NOMO-1 treated with DMSO at 0.1 percent for 48 hours (cell line): ENCODE data around the gene CYP17A1.

Experiments used
- DNase-seq: peaks from one replicate; lab custom pipeline; 2025; ENCODE audit not compliant: unreplicated experiment; lab: John Stamatoyannopoulos, UW

Gene CYP17A1

DNA sequence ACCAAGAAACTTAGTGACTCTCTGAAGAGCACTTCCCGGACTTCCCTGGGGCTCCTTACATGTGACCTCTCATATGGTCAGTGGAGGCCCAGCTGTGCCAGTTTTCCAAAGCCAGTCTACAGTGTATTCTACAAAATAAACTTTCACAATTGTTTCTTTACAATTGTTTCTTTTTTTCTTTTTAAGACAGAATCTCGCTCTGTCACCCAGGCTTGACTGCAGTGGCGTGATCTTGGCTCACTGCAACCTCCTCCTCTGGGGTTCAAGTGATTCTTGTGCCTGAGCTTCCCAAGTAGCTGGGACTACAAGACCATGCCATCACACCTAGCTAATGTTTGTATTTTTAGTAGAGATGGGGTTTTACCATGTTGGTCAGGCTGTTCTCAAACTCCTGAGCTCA, 25.9 kb downstream of the CYP17A1 start:
- DNase-seq: no peak

DNA sequence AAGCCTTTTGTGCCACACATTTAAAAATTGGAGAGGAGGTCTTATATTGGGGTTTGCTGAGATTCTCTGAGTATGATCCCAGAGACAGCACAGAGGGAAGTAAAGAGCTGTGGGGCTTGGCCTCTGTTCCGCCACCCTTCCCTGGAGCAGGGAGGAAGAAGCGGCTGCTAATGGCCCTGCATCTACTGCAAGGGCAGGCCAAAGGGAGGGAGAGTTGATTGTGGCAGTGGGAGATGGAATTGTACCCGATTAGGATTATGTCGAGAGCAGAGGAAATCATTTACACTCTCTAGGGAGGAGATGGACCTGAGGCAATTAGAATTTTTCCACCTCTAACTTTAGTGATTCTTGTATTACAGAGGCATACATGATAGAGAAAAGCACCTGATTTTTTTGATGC, 28.8 kb downstream of the CYP17A1 start:
- DNase-seq: no peak

DNA sequence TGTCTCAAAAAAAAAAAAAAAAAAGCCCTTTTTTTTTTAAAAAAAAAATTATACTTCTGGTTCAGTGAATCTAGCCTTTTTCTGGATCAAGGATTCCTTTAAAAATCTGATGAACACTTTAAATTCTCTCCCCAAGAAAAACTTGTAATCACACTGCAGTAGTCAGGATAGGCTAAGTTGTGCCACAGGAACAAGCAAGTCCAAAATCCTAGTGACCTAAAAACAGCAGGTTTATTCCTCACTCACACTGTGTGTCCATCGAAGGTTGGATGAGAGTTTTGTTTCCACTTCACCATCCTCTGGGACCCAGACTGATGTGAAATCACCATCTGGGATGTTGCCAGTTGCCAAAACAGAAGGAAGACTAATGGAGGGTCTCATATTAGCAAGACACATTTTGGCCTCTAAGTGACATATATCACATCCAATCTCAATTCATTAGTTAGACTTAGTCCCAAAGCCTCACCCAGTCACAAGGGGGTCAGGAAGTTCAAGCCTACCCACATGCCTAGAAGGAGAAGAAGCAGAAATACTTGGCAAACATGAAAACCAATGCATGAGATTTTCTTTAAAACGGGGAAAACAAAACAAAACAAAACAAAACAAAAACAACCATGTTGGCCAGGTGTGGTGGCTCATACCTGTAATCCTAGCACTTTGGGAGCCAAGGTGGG, 32.7 kb downstream of the CYP17A1 start:
- no peak for DNase-seq

DNA sequence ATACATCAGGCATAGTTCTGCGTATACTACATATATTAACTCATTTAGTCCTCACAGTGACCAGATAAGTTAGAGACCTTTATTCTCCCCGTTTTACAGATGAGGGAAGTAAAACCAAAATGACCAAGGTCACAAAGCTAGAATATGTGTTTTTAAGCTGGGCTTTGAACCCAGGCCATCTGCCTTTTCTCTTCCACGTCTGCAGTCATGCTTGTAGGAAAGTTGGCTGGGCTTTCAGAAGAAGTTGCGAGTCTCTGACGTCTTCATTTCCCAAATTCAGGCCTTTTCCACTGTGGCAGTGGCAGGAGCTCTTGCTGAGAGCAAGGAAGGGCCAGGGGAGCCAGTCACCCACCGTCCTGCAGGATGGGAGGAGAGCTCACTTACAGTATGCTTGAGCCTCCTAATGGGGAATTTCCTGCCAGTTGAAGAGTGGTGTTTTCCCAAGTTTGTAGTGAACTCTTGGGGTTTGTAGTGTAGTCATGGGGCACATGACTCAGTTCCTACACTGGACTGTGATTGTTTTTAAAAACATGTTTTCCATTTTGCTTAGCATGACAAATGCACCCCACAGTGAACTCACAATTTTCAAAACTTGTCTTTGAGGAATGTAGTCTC, 34.2 kb downstream of the CYP17A1 start:
- no peak for DNase-seq

DNA sequence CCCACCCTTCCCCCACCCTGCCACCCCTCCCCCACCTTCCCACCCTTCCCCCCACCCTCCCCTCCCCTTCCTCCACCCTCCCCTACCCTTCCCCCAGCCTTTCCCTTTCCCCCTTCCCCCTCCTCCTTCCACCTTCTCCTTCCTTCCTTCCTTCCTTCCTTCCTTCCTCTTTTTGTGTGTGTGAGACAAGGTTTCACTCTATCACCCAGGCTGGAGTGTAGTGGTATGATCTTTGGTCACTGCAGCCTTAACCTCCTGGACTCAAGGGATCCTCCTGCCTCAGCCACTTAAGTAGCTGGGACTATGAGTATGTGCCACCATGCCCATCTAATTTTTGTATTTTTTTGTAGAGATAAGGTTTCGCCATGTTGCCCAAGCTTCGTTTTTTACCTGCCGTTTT, 35.2 kb downstream of the CYP17A1 start:
- peak; percentile 49 for DNase-seq

DNA sequence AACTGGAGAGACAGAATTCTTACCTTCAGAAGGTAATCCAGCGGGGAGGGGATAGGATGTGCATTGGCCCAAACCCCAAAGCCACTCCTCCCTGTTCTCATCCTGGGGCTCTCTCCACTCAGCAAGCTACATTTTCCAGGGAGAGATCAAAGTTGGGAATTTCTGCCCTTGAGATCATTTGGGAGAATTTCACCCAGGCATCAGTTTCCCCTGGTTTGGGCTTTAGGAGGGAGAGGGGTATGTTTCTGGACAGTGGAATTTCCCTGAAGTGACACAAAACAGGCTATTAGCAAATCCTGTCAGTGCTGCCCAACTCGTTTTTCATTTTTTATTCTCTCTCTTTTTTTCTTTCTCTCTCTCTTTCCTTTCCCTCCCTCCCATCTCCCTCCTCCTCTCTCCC, 35.7 kb downstream of the CYP17A1 start:
- DNase-seq: no peak

DNA sequence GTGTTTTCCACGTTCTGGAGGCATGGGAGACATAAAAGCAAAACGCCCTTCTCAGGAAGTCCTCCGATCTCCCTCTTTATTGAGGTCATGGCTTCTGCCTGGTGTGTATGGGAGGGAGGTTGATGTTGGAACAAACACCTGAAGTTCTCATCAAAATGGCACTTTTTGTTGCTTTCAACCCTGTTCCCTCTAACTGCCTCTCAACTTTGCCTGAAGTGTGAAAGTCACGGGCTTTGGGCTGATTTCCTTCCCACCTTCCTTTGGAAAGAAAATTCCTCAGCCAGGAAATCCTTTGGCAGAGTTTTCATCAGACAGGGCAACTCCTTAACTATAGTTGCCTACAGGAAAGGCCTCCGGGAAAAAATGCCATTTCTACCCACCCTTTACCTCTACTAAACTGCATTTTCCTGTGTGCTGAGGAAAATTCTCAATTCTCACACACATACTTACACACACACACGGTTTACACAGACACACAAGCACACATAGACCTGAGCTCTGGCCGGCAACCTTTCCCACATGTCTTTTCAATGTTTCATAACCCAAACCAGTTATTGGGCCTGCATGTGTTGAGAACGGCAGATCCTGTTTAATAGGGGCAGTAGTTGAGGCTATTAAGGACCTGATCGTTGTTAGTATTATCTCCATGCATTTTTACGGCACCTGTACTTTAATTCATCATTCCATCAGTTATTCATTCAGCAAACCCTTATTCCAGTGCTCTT, 36.4 kb downstream of the CYP17A1 start:
- no peak for DNase-seq

DNA sequence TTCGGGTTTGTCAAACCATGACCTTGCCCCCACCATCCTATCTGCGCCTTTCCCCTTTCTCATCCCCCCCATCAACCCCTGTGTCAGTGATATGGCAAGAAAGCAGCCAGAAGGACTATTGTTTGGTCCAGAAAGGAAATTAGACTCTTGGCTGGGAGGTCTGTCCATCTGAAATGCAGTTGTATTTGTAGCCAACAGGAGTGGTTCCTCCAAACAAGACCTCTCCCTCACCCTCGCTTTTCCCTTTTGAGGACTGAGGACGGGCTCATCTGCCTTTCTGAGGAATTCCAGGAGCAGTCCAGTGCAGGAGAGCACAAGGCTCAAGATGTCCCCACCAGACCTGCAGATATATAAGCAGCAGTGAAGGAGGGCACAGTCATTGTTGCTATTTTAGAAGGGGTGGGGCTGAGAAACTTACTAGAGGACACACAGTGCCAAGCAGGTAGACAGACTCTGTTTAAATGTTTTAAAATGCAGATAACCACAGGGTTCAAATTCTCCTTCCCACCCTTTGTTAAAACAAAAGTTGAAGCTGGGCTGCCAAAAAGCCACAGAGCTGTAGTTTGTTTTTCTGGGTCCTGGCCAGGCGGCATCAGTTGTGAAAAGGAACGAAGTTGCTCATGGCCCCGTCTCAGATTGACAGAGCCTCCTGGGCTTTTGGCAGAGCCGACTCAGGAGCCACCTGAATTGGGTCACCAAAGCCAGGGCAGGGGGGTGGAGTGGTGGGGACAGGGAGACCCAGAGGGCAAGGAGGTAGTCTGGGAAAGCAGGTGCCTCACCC, 37.3 kb downstream of the CYP17A1 start:
- DNase-seq: no peak

DNA sequence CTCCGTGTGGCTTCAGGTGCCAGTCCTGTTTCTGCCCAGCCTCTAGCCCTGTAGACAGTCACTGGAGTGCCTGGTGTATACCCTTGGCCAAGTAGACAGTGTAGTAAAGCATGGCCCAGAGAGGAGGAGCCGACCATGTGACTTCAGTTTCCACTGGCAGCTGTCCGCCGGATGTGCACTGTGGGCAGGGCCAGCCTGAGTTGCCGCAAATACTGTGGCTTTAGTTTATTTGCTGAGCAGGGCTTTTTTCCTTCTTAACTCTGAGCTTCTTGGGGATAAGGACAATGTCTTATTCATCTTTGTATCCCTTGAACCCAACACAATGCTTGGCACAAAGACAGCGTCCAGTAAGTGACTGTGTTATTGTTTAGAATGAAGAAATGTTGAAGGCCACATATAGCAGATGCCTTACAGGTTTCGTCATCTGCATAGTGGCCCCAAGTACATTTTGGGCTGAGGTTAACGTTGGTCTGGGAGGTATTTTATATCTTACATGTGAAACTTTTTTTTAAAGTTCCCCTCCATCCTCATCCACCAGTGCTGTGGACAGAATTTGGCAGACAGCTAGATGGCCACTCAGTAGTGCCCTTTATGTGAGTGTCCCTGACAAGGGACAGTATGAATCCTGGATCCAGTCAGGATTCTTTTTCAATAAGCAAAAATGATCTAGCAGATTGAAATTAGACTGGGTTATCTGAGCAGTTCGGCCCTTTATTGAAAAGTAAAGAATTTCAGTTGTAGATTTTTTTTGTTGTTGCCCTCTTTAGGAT, 40.6 kb downstream of the CYP17A1 start:
- DNase-seq: peak; percentile 94

DNA sequence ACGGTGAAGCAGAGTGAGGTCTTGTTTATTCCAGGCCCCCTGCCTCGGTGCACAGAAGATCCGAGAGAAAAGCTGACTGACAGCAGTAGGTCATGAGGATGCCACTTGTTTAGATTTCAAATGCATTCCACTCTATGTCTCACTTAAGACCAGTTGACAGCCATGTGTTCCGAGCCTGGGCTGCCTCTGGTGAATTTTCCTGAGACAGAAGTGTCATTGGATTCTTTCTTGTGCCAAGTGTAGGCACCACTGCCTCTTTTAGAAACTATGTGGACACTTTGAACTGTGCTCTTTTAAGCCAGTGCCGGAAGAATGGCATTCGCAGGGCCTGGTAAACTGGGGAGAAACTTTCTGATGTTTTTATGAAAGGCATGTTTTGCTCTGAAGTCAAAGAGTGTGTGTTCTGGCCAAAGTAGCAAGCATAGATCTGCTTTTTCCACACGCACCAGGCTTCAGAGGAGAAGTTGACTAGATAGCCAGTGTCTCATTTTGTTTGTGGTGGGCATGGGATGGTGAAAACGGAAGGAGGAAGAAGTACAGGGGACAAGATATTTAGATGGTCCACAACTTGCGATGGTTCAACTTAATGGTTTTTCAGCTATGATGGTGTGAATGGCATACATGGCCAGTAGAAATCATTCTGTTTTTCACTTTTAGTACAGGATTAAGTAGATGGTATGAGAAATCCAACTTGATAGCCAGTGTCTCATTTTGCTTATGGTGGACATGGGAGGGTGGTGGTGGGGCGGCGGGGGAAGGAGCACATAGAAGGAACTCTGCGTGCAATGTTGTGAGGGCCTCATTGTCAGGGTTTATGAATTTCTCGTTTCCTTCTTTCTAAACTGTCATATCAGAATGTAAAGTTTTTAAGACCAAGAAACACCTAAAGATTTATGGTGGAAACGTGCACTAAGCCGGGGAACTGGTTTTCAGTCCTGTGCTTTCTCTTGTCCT, 41.5 kb downstream of the CYP17A1 start:
- peak; percentile 90 for DNase-seq

DNA sequence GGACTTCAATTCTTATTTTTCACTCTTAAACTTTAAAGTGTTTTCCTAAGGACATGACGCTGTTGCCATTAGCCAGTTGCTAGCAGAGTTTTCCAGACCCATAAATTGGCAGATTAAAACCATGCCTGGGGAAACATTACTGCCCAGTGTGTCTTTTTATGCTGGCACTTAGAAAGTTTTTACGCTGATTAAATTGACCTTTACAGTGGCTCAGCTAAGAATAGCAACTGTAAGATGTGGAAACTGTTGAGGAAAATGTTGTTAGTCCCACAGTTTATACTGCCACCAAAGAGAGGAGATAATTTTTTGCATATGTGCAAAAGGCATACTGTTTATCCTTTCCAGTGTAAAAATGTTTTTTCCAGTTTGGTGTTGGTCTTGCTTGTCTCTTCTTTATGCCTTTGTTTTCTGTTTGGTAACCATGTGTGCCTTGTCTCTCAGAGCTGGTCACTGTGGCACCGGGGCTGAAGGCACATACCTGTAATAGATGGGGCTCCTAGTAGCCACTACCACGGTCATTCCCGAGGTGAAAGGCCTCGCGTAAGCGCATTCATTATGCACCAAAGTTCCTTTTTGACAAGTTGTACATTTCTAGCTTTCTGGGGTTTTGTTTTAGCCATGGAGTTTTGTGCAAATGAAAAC, 45.3 kb downstream of the CYP17A1 start:
- DNase-seq: no peak

DNA sequence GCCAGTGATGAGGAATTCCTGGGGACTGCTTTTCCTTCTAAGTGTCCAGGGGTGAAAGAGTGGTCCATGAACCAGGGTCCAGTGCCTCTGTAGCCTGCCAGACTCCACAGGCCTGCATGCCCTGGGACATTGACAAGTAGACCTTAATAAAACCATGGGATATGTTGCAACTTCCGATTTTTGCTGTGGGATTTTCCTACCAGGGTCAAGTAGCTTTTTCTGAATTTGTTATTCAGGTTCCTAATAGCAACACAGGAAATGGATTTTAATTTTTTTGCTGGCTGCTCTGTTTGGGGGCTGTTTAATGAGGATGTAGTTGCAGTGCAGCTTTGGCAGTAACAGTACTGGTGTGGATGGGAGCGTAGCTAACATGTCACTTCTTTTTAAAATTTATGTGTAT, 51.4 kb downstream of the CYP17A1 start:
- peak; percentile 88 for DNase-seq

DNA sequence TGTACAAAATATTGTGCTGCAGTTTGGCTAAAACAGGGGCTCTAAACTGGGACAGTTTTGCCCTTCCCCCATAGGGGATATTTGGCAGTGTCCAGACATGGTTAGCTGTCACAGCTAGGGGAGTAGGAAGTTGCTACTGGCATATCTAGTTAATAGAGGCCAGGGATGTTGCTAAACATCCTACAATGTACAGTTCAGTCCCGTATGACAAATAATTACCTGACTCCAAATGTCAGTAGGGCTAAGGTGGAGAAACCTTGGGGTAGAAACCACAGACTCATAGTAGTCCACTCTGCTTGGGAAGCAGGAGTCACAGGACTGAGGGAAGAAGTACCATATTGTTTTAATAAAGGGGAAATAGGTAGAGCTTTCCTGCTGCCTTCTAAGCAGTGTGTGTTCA, 53.6 kb downstream of the CYP17A1 start:
- peak; percentile 30 for DNase-seq

DNA sequence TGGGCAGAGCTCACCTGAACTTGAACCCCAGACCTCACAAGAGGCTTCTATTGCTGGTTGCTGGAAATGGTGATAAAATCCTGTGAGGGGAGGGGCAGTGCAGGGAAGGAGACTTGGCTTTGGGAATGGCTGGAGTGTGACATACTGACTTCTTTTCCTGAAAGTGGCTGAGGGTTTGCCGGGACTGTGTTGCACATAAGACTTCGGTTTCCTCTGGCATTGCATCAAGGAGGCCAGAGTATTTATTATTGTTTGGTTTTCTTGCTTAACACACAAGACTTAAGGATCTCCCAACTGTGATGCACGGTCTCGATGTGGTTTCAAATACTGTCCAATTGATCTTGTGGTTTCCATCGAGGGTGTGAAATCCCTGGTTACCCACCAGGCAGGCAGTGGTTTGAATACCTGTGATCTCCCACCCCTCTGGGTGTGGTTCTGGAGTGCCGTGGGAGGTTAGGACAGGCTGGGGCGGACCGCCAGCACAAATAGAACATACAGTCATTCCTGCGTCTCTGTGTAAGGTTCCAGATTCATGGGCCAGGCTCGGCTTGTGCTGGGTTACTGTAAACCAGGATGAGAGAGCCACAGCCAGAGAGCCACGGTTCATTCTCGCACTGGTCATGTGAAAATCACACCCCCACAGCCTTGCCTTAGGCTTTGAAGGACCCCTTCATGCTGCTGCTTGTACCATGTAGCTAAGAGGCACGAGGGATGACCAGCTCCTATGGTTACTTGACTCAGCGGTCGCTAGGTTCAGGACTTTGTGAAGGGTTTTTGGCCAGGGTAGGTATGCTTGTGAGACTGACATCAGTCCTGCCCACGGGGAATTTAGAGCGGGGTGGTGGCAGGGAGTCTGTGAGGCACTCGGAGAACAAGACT, 54.3 kb downstream of the CYP17A1 start:
- peak; percentile 34 for DNase-seq

DNA sequence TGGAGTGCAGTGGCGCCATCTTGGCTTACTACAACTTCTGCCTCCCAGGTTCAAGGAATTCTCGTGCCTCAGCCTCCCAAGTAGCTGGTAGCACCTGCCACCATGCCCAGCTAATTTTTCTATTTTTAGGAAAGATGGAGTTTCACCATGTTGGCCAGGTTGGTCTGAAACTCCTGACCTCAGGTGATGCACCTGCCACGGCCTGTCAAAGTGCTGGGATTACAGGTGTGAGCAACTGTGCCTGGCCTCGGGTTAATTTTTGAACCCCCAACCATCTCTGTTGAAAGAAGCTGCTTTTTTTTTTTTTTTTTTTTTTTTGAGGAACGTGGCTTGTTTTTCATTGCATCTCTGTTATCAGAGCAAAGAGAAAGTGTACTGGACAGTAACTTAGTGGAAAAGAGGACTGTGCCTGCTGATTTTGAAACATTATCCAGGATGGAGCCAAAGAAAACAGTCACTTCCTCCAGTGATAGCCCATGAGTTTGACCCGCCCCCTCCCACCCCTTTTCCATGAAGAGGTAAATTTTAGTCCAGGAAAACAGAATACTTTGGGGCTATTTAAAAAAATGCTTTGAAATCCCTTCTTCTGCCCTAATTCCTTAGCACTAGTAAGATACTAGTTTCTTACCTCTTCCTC, 55.2 kb downstream of the CYP17A1 start:
- DNase-seq: no peak

DNA sequence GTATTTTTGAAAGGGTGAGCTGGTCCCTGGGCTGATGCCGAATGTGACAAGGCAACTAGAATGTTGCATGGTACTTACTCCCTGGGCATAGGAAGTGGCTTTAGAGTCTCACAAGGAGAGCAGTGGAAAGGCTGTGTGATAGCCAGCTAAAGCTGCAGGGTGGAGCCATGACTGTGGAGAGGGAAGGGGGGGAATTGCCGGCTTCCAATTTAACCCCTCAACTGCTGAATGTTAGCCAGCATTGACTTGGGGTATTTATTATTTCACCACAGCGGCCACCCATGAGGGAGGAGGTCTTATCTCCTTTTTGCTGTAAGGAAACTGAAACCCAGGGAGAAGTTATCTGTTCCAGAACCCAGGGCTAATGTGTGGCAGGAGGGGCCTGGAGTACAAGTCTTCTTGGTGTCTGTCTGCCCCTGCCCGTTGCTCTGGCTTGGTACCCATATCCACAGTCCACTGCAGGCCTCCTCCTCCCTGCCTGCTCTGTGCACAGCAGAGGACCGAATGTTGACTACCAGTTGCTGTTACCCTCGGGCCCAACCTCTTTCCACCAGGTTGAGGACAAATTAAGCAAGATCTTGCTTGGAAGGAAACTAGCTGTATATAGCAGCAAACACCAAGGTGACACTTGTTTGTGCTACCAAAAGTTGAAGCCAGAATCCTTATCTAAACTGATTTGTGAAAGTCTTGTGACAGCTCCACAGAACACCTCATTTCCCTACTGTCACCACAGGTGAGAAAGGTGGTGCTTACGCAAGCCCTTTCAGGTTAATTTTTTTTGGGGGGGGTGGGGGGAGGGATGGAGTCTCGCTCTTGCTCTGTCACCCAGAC, 55.9 kb downstream of the CYP17A1 start:
- no peak for DNase-seq
